ENCODE results near the gene SRRM4. TPM values are rescaled to one million over a fixed set of nuclear protein-coding genes. Genes with fewer than 3 reads are reported as not detected.
"Not testable (repeated sequence)": the region's sequence is repeated elsewhere in the genome, so short reads cannot be mapped to it uniquely, and the experiment has no call there.

Gene SRRM4
- total RNA-seq, 4 donors from 2014 or later = 0.04 to 0.05 TPM; not detected in 2

- ATAC-seq = no peak
- no peak overlapping the region for H3K27ac ChIP-seq
Measured at GRCh38 chr12:119005913-119006312, 24.6 kb downstream of the SRRM4 start.

GRCh38 chr12:119006746-119007145 lies 25.4 kb downstream of the SRRM4 start:
- no peaks in the 10 kb centered on the region for H3K36me3 ChIP-seq
- no peak for DNase-seq
- H3K27me3 ChIP-seq = peaks cover 14 to 31% (median 28%) of the 10 kb centered on the region in 3 donors
- no peak overlapping the region for H3K4me3 ChIP-seq
- in situ Hi-C loops (cut with MboI; ENCODE audit: low sequenced_read_pairs in 4 of 4) = no loop called here
- H3K9me3 ChIP-seq = no peaks in the 10 kb centered on the region
- no peaks in the 10 kb centered on the region for H3K4me1 ChIP-seq
- no peak for ATAC-seq
- intact Hi-C loops (cut with DNase I; ENCODE audit: low total_unique reads) = no loop called here
- TF ChIP-seq POLR2A (IDR thresholded peaks at IDR 0.05) (no peak), CTCF (IDR thresholded peaks at IDR 0.05 in 4 of 5, conservative IDR thresholded peaks at IDR 0.05 in 1 of 5) (no peak)
- H3K27ac ChIP-seq = no peak overlapping the region

More at GRCh38 chr12:119005913-119006312, 24.6 kb downstream of the SRRM4 start:
- no peaks in the 10 kb centered on the region for H3K36me3 ChIP-seq
- peaks cover 14 to 30% (median 25%) of the 10 kb centered on the region in 3 donors for H3K27me3 ChIP-seq
- DNase-seq = no peak
- in situ Hi-C loops (cut with MboI; ENCODE audit: low sequenced_read_pairs in 4 of 4) (no loop called here), intact Hi-C loops (cut with DNase I; ENCODE audit: low total_unique reads) (no loop called here)
- no peak overlapping the region for H3K4me3 ChIP-seq
- no peaks in the 10 kb centered on the region for H3K4me1 ChIP-seq
- no peak for TF ChIP-seq CTCF (IDR thresholded peaks at IDR 0.05 in 4 of 5, conservative IDR thresholded peaks at IDR 0.05 in 1 of 5)
- TF ChIP-seq POLR2A (IDR thresholded peaks at IDR 0.05) = no peak
- H3K9me3 ChIP-seq = no peaks in the 10 kb centered on the region

- H3K36me3 ChIP-seq; ATAC-seq; DNase-seq; intact Hi-C loops (cut with DNase I; ENCODE audit: low total_unique reads); H3K27ac ChIP-seq; H3K9me3 ChIP-seq; in situ Hi-C loops (cut with MboI; ENCODE audit: low sequenced_read_pairs in 4 of 4); H3K4me1 ChIP-seq; H3K4me3 ChIP-seq: not testable (repeated sequence)
- peaks cover 14 to 29% (median 28%) of the 10 kb centered on the region in 3 donors for H3K27me3 ChIP-seq
Measured at GRCh38 chr12:119008273-119008672, 26.9 kb downstream of the SRRM4 start.

- no peak overlapping the region for H3K27ac ChIP-seq
- H3K27me3 ChIP-seq = peaks cover 14 to 29% (median 28%) of the 10 kb centered on the region in 3 donors
- intact Hi-C loops (cut with DNase I; ENCODE audit: low total_unique reads) = no loop called here
- TF ChIP-seq POLR2A (IDR thresholded peaks at IDR 0.05) (no peak), CTCF (IDR thresholded peaks at IDR 0.05 in 4 of 5, conservative IDR thresholded peaks at IDR 0.05 in 1 of 5) (no peak)
- H3K9me3 ChIP-seq = no peaks in the 10 kb centered on the region
- ATAC-seq = no peak
- no peaks in the 10 kb centered on the region for H3K4me1 ChIP-seq
- in situ Hi-C loops (cut with MboI; ENCODE audit: low sequenced_read_pairs in 4 of 4) = no loop called here
- no peak overlapping the region for H3K4me3 ChIP-seq
- H3K36me3 ChIP-seq = no peaks in the 10 kb centered on the region
- DNase-seq = no peak
Measured at GRCh38 chr12:119008691-119009221, 27.4 kb downstream of the SRRM4 start.

- intact Hi-C loops (cut with DNase I; ENCODE audit: low total_unique reads) = no loop called here
- Histone ChIP-seq H3K27me3 (peaks cover 14 to 29% (median 19%) of the 10 kb centered on the region in 3 donors), H3K36me3 (no peaks in the 10 kb centered on the region), H3K27ac (no peak overlapping the region), H3K4me1 (no peaks in the 10 kb centered on the region), H3K4me3 (no peak overlapping the region), H3K9me3 (no peaks in the 10 kb centered on the region)
- no peak for ATAC-seq
- no peak for DNase-seq
- in situ Hi-C loops (cut with MboI; ENCODE audit: low sequenced_read_pairs in 4 of 4) = no loop called here
- TF ChIP-seq CTCF (IDR thresholded peaks at IDR 0.05 in 4 of 5, conservative IDR thresholded peaks at IDR 0.05 in 1 of 5) (no peak), POLR2A (IDR thresholded peaks at IDR 0.05) (no peak)
Measured at GRCh38 chr12:119011231-119011630, 29.9 kb downstream of the SRRM4 start.
